ENCODE data around the gene ZFPM1. TPM values are rescaled to one million over a fixed set of nuclear protein-coding genes. Genes with fewer than 3 reads are reported as not detected.
"Not testable (repeated sequence)": the region's sequence is repeated elsewhere in the genome, so short reads cannot be mapped to it uniquely, and the experiment has no call there.

ZFPM1 gene
- total RNA-seq, 4 donors from 2014 or later, result 0.31 to 0.71 (median 0.56) TPM

DNA sequence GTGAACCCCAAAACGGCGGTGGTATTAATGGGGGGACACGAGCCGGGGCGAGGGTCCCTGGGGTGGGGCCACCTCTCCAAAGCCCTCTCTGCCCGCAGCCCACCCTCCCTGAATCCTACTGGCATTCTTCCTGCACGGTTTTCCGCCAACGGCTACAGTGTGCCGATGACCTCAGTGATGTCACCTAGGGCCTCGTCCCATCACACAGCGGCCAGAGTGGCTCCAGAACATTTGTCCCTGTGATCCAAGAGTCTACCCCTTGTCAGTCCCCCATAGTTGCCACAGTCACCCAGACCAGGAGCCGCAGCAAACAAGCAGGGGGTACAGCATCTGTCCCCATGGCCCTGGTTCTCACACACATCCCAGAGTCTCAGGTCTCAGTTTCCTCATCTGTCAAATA, 13.9 kb downstream of the ZFPM1 start:
- Histone ChIP-seq H3K27ac (no peak overlapping the region), H3K4me3 (no peak overlapping the region), H3K36me3 (no peaks in the 10 kb centered on the region), H3K27me3 (peaks cover 0 to 7% (median 4%) of the 10 kb centered on the region in 3 donors), H3K4me1 (no peaks in the 10 kb centered on the region), H3K9me3 (no peaks in the 10 kb centered on the region)
- intact Hi-C loops (cut with DNase I; ENCODE audit: low total_unique reads) (loop anchor here (10.0 kb wide), 1 partner anchor 698 kb away; no protein-coding TSS in a partner anchor), in situ Hi-C loops (cut with MboI; ENCODE audit: low sequenced_read_pairs in 4 of 4) (no loop called here)
- DNase-seq (no peak), ATAC-seq (no peak)
- no peak for TF ChIP-seq POLR2A (IDR thresholded peaks at IDR 0.05)
- TF ChIP-seq, protein P1, sequence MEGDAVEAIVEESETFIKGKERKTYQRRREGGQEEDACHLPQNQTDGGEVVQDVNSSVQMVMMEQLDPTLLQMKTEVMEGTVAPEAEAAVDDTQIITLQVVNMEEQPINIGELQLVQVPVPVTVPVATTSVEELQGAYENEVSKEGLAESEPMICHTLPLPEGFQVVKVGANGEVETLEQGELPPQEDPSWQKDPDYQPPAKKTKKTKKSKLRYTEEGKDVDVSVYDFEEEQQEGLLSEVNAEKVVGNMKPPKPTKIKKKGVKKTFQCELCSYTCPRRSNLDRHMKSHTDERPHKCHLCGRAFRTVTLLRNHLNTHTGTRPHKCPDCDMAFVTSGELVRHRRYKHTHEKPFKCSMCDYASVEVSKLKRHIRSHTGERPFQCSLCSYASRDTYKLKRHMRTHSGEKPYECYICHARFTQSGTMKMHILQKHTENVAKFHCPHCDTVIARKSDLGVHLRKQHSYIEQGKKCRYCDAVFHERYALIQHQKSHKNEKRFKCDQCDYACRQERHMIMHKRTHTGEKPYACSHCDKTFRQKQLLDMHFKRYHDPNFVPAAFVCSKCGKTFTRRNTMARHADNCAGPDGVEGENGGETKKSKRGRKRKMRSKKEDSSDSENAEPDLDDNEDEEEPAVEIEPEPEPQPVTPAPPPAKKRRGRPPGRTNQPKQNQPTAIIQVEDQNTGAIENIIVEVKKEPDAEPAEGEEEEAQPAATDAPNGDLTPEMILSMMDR (IDR thresholded peaks at IDR 0.05 in 4 of 5, conservative IDR thresholded peaks at IDR 0.05 in 1 of 5), result no peak

DNA sequence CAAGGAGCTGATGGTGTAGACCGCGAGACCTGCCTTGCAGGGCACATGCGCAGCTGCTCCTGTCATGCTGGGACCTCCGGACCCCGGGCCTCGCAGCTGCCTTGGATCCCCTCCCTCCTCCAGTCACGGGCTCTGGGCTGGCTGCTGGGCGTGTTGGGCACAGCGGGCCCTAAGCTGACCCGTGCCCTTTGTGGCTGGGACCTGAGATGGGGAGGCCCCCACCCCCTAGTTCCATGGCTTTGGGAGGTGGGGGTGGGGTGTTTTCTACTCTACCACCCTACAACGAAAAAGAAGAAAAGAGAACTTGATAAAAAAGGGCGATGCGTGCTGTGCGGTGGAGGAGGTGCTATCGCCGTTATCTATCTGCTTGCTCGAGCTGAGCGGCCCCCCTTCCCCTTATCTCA, 14.5 kb downstream of the ZFPM1 start:
- no peaks in the 10 kb centered on the region for H3K9me3 ChIP-seq
- no peak overlapping the region for H3K27ac ChIP-seq
- in situ Hi-C loops (cut with MboI; ENCODE audit: low sequenced_read_pairs in 4 of 4), result no loop called here
- H3K36me3 ChIP-seq, result no peaks in the 10 kb centered on the region
- TF ChIP-seq POLR2A (IDR thresholded peaks at IDR 0.05), result no peak
- TF ChIP-seq, protein P1 (IDR thresholded peaks at IDR 0.05 in 4 of 5, conservative IDR thresholded peaks at IDR 0.05 in 1 of 5), result no peak
- intact Hi-C loops (cut with DNase I; ENCODE audit: low total_unique reads), result loop anchor here (10.0 kb wide), 1 partner anchor 697 kb away; no protein-coding TSS in a partner anchor
- peaks cover 0 to 7% (median 4%) of the 10 kb centered on the region in 3 donors for H3K27me3 ChIP-seq
- DNase-seq (no peak), ATAC-seq (no peak)
- H3K4me1 ChIP-seq, result no peaks in the 10 kb centered on the region
- no peak overlapping the region for H3K4me3 ChIP-seq

DNA sequence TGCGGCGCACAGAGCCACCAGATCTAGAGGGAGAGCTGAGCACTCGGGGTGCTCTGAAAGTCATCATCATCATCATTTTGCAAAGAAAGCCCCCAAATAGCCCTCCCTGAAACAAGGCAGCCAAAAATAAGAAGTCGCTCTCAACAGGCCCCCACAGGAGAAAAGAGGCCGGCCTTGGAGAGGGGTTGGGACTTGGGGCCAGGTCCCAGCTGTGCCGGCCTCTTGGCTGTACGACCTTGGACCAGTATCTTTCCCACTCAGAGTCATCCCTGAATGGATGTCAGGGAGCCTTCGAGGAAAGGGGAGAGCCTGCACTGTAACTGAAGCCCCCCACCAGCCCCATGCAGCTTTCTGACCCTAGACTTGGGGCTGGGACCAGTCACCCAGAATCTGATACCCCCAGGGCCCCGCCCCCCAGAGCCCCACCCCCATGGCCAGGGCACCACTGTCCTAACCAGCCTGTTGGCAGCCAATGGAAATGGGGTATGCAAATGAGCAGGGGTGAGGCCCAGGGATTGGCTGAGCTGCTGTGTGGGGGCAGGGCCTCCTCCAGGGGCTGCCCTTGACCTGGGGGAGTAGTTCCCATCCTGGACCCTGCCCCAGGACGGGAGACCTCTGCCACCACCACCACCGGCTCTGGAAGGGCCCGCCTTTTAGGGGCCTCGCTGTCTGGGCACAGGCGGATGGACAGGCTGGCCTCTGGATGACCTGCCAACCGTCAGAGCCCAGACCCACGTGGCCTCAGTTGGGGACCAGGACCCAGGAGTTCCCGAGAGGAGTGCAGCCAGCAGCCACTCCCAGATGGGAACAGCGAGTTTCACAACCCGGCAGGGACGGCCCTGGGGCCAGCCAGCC, 15.4 kb downstream of the ZFPM1 start:
- Histone ChIP-seq H3K4me1 (no peaks in the 10 kb centered on the region), H3K27ac (no peak overlapping the region), H3K27me3 (peaks cover 0 to 7% (median 4%) of the 10 kb centered on the region in 3 donors), H3K4me3 (no peak overlapping the region), H3K9me3 (no peaks in the 10 kb centered on the region), H3K36me3 (no peaks in the 10 kb centered on the region)
- TF ChIP-seq, protein P1 (IDR thresholded peaks at IDR 0.05 in 4 of 5, conservative IDR thresholded peaks at IDR 0.05 in 1 of 5), result no peak
- TF ChIP-seq POLR2A (IDR thresholded peaks at IDR 0.05), result no peak
- ATAC-seq (peak in 1 of 2 donors; percentile 64), DNase-seq (peak in 1 of 2 donors; percentile 23)
- in situ Hi-C loops (cut with MboI; ENCODE audit: low sequenced_read_pairs in 4 of 4), result no loop called here
- intact Hi-C loops (cut with DNase I; ENCODE audit: low total_unique reads), result loop anchor here (10.0 kb wide), 1 partner anchor 696 kb away; no protein-coding TSS in a partner anchor

DNA sequence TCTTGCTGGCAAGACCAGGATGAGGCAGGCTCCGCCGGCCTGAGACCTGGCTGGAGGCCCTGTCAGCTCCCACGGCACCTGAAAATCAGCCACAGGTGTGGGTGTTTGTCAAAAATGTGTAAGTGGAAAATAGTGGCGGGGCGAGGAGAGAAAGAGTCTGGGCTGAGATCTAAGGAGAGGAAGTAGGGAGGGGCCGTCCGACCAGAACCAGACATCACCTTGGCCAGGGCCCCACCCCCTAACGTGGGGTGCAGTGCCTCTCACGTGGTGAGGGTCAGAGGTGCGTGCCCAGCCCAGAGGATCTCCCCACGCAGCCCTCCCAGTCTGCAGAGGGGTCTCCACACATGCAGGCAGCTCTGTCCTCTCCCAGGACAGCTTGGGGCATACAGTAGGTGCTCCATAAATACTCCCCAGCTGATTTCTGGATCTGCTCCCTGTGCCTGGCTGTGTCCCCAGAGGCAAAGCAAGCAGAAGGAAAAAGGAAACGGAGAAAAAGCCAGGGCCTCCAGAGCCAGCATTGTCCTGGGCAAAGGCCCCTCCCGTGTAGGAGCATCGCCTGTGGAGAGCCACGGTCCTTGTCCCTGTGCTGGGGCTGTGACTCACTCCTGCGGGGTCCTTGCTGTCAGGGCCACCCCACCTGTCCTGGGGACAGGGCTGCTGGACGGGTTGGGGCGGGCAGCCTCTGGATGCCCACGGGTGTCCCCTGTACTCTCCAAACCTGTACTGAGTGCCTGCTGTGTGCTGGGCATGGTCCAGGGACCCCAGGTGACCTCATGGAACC, 16.7 kb downstream of the ZFPM1 start:
- no peak overlapping the region for H3K4me3 ChIP-seq
- no peaks in the 10 kb centered on the region for H3K36me3 ChIP-seq
- in situ Hi-C loops (cut with MboI; ENCODE audit: low sequenced_read_pairs in 4 of 4), result no loop called here
- H3K27me3 ChIP-seq, result peaks cover 0 to 7% (median 4%) of the 10 kb centered on the region in 3 donors
- no peaks in the 10 kb centered on the region for H3K9me3 ChIP-seq
- no peak for TF ChIP-seq POLR2A (IDR thresholded peaks at IDR 0.05)
- TF ChIP-seq, protein P1 (IDR thresholded peaks at IDR 0.05 in 4 of 5, conservative IDR thresholded peaks at IDR 0.05 in 1 of 5), result no peak
- DNase-seq (no peak), ATAC-seq (no peak)
- no peaks in the 10 kb centered on the region for H3K4me1 ChIP-seq
- no peak overlapping the region for H3K27ac ChIP-seq
- intact Hi-C loops (cut with DNase I; ENCODE audit: low total_unique reads), result loop anchor here (10.0 kb wide), 1 partner anchor 695 kb away; no protein-coding TSS in a partner anchor

DNA sequence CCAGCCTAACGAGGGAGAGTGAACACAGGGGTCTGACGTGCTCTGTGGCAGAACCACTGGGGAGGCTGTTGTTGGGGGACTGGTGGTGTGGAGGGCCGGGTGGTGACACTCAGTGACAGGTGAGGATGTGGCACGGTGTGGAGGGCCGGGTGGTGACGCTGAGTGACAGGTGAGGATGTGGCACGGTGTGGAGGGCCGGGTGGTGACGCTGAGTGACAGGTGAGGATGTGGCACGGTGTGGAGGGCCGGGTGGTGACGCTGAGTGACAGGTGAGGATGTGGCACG, 17.3 kb downstream of the ZFPM1 start:
- DNase-seq; H3K4me3 ChIP-seq; ATAC-seq; intact Hi-C loops (cut with DNase I; ENCODE audit: low total_unique reads); H3K27ac ChIP-seq; H3K4me1 ChIP-seq; in situ Hi-C loops (cut with MboI; ENCODE audit: low sequenced_read_pairs in 4 of 4); H3K27me3 ChIP-seq; H3K9me3 ChIP-seq; H3K36me3 ChIP-seq: not testable (repeated sequence)

DNA sequence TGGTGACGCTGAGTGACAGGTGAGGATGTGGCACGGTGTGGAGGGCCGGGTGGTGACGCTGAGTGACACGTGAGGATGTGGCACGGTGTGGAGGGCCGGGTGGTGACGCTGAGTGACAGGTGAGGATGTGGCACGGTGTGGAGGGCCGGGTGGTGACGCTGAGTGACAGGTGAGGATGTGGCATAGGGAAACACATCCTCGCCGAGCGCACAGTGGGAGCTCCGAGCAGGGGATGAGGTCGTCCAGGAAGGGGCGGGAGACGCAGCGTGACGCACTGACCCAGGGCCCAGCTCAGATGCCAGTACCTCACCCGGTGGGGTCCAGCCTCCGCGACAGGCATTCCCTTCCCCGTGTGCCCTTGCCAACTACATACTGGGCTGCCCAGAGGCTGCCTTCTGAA, 17.6 kb downstream of the ZFPM1 start:
- H3K4me1 ChIP-seq; H3K36me3 ChIP-seq; H3K27ac ChIP-seq; DNase-seq; H3K4me3 ChIP-seq; H3K27me3 ChIP-seq; ATAC-seq; H3K9me3 ChIP-seq; in situ Hi-C loops (cut with MboI; ENCODE audit: low sequenced_read_pairs in 4 of 4); intact Hi-C loops (cut with DNase I; ENCODE audit: low total_unique reads): not testable (repeated sequence)
